Muscle layer of colon (tissue), 2 donors: ENCODE data around the gene REPIN1.

Source experiments
- H3K27ac ChIP-seq: one replicate; pipeline ENCODE4 v1.7.0; 2013; ENCODE audit warnings: low read depth, mild to moderate bottlenecking, low read length, moderate library complexity
- H3K27me3 ChIP-seq, 2 donors: one replicate each; pipeline ENCODE4 v1.7.0; 2013; ENCODE audit warnings: low read length in 2 of 2, mild to moderate bottlenecking in 2 of 2; ENCODE audit not compliant: insufficient read depth in 2 of 2, control insufficient read depth in 1 of 2
- H3K36me3 ChIP-seq: one replicate; pipeline ENCODE4 v1.7.0; 2013; ENCODE audit warnings: mild to moderate bottlenecking, low read length; ENCODE audit not compliant: insufficient read depth
- H3K4me1 ChIP-seq: one replicate; pipeline ENCODE4 v1.7.0; 2013; ENCODE audit warnings: mild to moderate bottlenecking, low read length; ENCODE audit not compliant: insufficient read depth
- H3K4me3 ChIP-seq, 2 donors: one replicate each; pipeline ENCODE4 v1.7.0; 2013; ENCODE audit warnings: low read length in 2 of 2, low read depth in 1 of 2, mild to moderate bottlenecking in 1 of 2, moderate library complexity in 1 of 2
- H3K9ac ChIP-seq: one replicate; pipeline ENCODE4 v1.7.0; 2013; ENCODE audit warnings: low read length
- H3K9me3 ChIP-seq: one replicate; pipeline ENCODE4 v1.7.0; 2013; ENCODE audit warnings: mild to moderate bottlenecking, low read length
- donor health status: abdominal sarcoma.
- donor health status: Adenocarcinoma of cecum.

REPIN1 gene

DNA sequence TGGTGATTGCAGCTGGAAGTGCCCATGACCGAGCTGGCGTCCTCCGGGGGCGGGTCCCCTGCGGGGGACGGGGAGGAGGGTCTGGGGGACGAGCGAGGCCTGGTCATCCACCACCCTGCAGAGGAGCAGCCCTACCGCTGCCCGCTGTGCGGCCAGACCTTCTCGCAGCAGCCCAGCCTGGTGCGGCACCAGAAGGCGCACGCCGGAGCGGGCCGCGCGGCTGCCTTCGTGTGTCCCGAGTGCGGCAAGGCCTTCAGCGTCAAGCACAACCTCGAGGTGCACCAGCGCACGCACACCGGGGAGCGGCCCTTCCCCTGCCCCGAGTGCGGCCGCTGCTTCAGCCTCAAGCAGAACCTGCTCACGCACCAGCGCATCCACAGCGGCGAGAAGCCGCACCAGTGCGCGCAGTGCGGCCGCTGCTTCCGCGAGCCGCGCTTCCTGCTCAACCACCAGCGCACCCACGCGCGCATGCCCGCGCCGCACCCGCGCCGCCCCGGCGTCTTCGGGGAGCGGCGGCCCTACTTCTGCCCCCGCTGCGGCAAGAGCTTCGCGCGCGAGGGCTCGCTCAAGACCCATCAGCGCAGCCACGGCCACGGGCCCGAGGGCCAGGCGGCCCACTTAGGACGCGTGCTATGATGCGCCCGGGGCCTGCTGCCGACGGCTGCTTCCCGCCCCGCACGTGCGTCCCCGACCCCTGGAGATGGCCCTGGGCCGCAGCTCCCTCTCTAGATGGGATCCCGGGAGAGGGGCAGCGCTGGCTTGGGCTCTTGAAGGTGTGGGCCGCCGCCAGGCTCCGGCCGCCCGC is 39.2 kb downstream of the REPIN1 start:
- H3K36me3 ChIP-seq: peaks cover 8% of the 10 kb centered on the region
- H3K9me3 ChIP-seq: no peaks in the 10 kb centered on the region
- H3K4me1 ChIP-seq: peaks cover 28% of the 10 kb centered on the region
- no peak overlapping the region for H3K27ac ChIP-seq
- no peaks in the 10 kb centered on the region for H3K27me3 ChIP-seq
- H3K4me3 ChIP-seq: no peak overlapping the region
- H3K9ac ChIP-seq: no peak overlapping the region

DNA sequence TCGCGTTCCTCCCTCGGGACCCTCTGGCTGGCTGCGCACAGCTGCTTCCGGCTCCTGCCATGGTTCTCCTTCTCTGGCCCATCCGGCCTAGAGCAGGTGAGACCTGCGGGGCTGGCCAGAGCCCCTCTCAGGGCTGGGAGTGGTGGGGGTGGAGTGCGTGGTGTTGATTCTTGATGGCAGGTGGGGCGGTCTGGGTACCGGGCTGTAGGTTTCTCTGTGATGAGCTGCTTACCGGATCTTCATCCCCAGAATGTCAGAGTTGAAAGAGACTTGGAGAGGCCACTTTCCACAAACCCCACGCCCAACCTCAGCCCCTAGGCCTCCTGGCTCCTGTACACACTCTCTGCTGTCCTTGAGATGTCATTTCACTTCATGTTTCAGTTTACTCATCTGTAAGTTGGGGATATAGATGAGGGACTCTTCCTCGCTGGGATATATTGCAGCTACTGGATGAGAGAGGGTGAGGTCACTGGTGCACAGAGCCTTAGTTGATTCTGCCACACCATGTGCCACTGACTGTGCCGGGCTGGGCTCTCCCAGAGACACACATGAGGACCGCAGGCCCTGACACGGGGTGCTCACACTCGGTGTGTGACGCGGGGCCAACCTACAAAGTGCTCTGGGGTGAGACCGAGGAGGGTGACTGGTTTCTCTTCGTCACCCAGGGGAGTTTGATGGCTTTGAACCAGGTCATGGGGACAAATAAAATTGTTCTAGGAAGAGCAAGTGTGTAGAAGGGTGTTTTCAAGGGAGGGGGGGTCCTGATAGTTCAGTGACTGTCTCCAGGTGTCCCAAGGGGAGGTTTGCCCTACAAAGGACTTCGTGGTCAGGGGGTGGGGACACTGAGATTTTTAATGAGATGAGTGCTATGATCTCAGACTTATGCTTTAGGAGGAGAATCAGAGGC is 40.0 kb downstream of the REPIN1 start:
- H3K36me3 ChIP-seq: peaks cover 9% of the 10 kb centered on the region
- H3K27ac ChIP-seq: no peak overlapping the region
- peaks cover 21% of the 10 kb centered on the region for H3K4me1 ChIP-seq
- no peaks in the 10 kb centered on the region for H3K27me3 ChIP-seq
- H3K9ac ChIP-seq: no peak overlapping the region
- no peaks in the 10 kb centered on the region for H3K9me3 ChIP-seq
- H3K4me3 ChIP-seq: no peak overlapping the region

DNA sequence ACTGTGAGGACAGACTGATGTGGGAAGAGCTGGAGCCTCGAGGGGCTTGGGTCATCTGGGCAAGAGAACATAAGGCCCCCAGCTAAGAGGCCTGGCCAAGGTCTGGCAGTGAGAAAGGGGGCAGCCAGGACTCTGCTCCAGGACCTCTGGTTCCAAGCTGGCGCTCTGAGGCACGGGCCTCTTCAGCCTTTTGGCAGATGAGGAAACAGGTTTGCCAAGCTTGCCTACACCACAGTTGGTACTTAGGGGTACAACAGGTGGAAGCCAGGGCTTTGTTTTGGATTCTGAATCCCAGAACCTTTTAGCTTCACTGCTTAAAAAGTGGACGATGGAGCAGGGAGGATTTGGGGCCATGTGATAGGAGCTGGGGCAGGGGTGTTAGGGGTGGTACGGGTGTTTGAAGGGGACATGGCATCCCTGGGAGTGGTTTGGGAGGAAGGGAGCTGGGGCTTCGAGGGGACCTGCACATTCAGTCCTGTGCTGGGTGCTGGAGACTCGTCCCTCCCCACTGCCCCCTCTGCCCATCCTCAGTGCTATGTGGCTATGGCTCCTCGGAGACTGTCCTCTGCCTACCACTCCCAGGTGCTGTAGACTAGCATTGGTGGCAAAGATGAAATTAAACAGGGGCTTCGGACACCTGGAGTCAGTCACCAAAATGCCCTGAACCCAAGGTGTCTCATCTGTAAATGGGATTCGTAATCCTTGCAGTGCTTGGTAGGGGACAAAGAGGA is 40.8 kb downstream of the REPIN1 start:
- Histone ChIP-seq H3K36me3 (peaks cover 9% of the 10 kb centered on the region), H3K4me3 (no peak overlapping the region), H3K27me3 (no peaks in the 10 kb centered on the region), H3K9me3 (no peaks in the 10 kb centered on the region), H3K4me1 (peaks cover 13% of the 10 kb centered on the region), H3K27ac (no peak overlapping the region), H3K9ac (no peak overlapping the region)

DNA sequence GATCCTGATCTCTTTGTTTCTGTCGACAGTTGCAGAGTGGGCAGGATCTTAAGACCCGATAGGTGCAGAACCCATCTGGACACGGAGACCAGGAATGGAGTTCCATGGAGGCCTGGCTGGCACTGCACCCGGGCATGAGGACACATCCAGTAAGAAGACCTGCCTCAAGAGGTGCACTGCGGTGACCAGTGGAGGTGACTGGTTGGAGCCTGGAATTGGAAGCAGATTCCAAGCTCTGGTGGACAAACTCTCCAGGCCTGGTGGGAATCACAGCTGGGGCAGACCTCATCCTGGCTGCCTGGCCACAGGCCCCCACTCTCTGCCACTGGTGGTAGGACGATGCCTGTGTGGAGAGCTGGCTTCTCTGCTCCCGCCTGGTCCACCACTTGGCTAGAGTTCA is 41.5 kb downstream of the REPIN1 start:
- H3K9ac ChIP-seq: no peak overlapping the region
- peaks cover 12% of the 10 kb centered on the region for H3K4me1 ChIP-seq
- no peaks in the 10 kb centered on the region for H3K27me3 ChIP-seq
- H3K27ac ChIP-seq: no peak overlapping the region
- H3K4me3 ChIP-seq: no peak overlapping the region
- H3K36me3 ChIP-seq: peaks cover 9% of the 10 kb centered on the region
- H3K9me3 ChIP-seq: no peaks in the 10 kb centered on the region

DNA sequence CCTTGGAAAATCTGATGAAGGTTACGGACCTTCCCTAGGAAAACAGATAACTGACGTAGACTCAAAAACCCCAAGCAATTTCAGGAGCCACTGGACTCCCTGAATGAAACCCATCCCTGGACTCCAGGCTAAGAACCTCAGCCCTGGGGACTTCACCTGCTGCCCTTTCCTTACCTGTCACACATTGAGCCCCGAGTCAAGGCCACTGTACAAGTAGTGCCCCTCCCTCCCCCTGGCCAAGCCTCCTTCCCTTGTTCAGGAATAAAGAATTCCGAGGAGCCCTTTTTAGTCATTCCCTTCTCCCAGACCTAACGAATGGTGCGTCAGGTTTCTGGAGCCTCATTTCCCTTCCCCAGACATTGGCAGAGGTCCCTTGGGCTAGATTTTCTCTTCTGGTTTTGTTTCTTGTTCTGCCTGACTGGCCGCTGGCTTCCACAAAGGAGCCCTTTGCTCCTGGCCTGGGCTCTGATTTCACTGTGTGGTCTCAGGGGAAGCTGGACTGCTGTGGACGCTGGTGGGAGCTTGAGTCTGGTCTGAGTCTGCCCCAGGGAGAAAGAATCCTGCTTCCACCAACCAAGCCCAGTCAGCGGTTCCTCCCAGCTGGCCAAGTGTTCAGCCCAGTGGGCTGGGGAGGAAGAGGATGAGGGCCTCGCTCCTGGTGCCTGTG is 42.2 kb downstream of the REPIN1 start:
- no peaks in the 10 kb centered on the region for H3K27me3 ChIP-seq
- H3K9ac ChIP-seq: no peak overlapping the region
- no peaks in the 10 kb centered on the region for H3K9me3 ChIP-seq
- H3K4me1 ChIP-seq: peaks cover 12% of the 10 kb centered on the region
- H3K4me3 ChIP-seq: no peak overlapping the region
- no peak overlapping the region for H3K27ac ChIP-seq
- peaks cover 9% of the 10 kb centered on the region for H3K36me3 ChIP-seq

DNA sequence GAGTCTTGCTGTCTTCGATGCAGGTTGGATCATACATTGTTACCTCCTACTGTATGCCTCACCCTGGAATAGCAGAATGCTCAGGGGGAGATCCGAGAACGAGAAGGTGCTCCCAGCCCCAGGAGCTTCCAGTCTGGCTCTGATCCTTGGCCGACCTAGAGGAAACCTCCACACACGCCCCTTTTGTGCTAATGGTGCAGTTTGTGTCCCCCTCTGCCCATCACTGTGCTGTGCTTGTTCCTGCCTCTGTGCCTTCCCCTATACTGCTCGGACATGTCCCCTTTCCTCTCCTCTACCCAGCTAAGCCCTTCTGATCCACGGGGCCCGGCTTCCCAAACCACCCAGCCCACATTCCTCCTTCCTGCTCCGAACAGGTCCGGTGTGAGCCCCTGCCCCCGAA is 43.0 kb downstream of the REPIN1 start:
- H3K4me1 ChIP-seq: peaks cover 6% of the 10 kb centered on the region
- peaks cover 9% of the 10 kb centered on the region for H3K36me3 ChIP-seq

DNA sequence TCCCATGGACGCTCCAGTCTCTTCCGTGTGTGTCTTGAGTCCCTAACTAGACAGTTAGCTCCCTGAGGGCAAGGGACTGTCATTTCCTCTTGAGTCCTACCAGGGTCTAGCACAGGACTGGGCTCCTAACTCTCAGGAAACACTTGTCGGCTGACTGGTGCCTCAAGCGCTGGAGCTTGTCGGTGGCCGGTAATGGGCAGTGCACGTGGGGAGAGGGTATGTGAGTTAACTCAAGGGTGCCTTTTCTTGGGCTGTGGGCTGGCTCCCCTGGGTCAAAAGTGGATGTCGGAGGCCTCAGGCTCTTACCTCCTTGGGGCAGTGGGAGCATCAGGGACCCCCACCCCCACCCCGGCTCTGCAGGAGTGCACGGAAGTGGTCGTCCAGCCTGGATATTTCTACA is 43.4 kb downstream of the REPIN1 start:
- H3K9ac ChIP-seq: no peak overlapping the region
- H3K27ac ChIP-seq: no peak overlapping the region
- peaks cover 2% of the 10 kb centered on the region for H3K4me1 ChIP-seq
- peaks cover 9% of the 10 kb centered on the region for H3K36me3 ChIP-seq
- H3K4me3 ChIP-seq: no peak overlapping the region
- no peaks in the 10 kb centered on the region for H3K9me3 ChIP-seq
- no peaks in the 10 kb centered on the region for H3K27me3 ChIP-seq

More for the DNA sequence above, 43.0 kb downstream of the REPIN1 start:
- Histone ChIP-seq H3K9ac (no peak overlapping the region), H3K9me3 (no peaks in the 10 kb centered on the region), H3K4me3 (no peak overlapping the region), H3K27ac (no peak overlapping the region), H3K27me3 (no peaks in the 10 kb centered on the region)

DNA sequence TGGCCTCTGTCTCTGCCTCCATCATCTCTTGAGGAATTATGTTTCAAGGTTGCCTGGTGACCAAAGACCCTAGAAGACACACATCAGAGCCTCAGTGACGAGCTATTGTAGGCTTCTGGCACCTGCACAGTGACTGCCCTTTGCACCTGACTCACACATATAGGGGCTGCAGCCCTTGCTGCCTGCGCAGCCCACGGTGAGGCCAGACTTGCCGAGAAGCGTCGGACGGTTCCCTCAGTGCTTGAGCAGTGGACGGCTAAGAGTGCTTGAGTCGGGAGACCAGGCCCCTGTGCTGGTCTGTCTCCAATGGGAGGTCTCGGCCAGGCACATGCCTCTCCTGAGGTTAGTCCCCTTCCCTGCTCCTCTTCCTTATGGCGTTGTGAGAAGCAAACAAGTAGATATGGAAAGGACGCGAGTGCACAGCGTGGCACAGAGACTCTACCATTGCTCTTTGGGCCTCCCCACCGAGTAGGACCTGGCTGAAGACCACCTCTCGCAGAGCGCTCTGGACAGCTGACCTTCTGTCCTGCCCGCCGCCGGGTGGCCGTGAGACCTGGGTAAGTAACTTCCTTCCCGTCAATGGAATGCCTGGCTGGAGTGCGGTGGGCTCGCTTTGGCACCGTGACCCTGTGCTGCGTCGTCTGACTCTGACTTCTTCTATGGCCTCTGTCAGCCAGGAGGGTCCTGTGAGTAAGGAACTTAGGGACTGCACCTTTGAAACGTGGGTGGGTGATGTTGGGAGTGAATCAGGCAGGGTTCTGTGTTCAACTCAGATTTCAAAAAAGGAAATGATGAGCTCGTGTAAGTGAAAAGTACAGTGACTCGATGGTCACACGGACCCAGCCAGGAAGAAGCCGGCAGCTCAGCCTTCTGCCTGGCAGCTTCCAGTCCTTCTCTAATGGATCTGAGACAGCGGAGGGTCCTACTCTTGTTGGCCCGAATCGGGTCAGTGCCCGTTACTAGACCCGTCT is 44.2 kb downstream of the REPIN1 start:
- Histone ChIP-seq H3K27ac (no peak overlapping the region), H3K36me3 (peaks cover 9% of the 10 kb centered on the region), H3K4me1 (no peaks in the 10 kb centered on the region), H3K4me3 (no peak overlapping the region), H3K9ac (no peak overlapping the region), H3K27me3 (no peaks in the 10 kb centered on the region), H3K9me3 (no peaks in the 10 kb centered on the region)

DNA sequence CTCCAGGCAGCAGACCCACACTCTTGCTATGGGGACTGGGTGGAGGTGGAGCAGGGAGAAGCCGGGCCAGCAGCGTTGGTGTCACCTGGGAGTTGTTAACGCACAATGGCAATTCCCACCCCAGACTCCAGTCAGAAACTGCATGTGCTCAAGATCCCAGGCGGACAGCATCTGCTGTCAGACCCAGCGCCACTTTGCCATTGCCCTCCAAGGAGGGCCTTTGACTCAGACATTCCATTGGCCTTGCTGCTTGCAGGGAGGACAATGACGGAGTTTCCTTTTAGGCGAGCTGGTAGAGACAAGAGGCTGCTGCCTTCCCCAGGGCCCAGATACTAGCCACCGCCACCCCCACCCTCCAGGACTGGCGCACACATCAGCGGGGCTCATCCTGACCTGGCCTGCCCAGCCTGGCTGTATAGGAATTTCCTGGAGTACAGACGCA is 45.0 kb downstream of the REPIN1 start:
- Histone ChIP-seq H3K27me3 (no peaks in the 10 kb centered on the region), H3K9ac (no peak overlapping the region), H3K9me3 (no peaks in the 10 kb centered on the region), H3K27ac (no peak overlapping the region), H3K4me1 (no peaks in the 10 kb centered on the region), H3K36me3 (peaks cover 9% of the 10 kb centered on the region), H3K4me3 (no peak overlapping the region)
